Naive thymus-derived CD8-positive, alpha-beta T cell (primary cell): Measurements from ENCODE around the gene CLBA1. TPM values are rescaled to one million over a fixed set of nuclear protein-coding genes. Genes with fewer than 3 reads are reported as not detected.
A peak's percentile ranks its signal among the peaks of the same experiment; 100 is the strongest.

Source experiments
- ATAC-seq, 2 donors: fragments of 150-1000 bp; cut with Tn5 transposase in 1 of 2; sonication (Bioruptor Pico), chemical (Tn5 transposase) in 1 of 2; 1 replicate in 1 of 2; 2 replicates in 1 of 2; pipeline ENCODE4 v1.10.0; 2021; ENCODE audit warnings: mild to moderate bottlenecking in 2 of 2, moderate library complexity in 2 of 2
- POLR2A ChIA-PET: fragments of 350-600 bp; sonication (Branson Sonifier 250); formaldehyde crosslinking; loops from one replicate; lab custom pipeline; 2021; ENCODE audit warnings: antibody characterized with exemption; lab: Charles Lee
- DNase-seq, 10 donors: peaks; one replicate each; pipeline versions ENCODE4 v3.0.0 to v3.0.0-alpha.2; 2020 to 2022
- H3K27ac Mint-ChIP-seq, 10 donors: one replicate each; pipeline ENCODE4 v1.8.0; 2020 to 2022; ENCODE audit warnings: mild to moderate bottlenecking in 10 of 10, mixed read lengths in 10 of 10, moderate library complexity in 4 of 10, inconsistent platforms in 1 of 10
- H3K27me3 Mint-ChIP-seq, 5 donors: one replicate each; pipeline ENCODE4 v1.8.0; 2021 to 2022; ENCODE audit warnings: mixed read lengths in 5 of 5
- H3K36me3 Mint-ChIP-seq, 3 donors: one replicate each; pipeline ENCODE4 v1.8.0; 2020 to 2022; ENCODE audit warnings: mixed read lengths in 3 of 3, mild to moderate bottlenecking in 2 of 3, inconsistent platforms in 1 of 3
- H3K4me1 Mint-ChIP-seq, 4 donors: one replicate each; pipeline ENCODE4 v1.8.0; 2021 to 2022; ENCODE audit warnings: mixed read lengths in 4 of 4
- H3K4me3 Mint-ChIP-seq, 10 donors: one replicate each; pipeline ENCODE4 v1.8.0; 2020 to 2022; ENCODE audit warnings: mild to moderate bottlenecking in 10 of 10, mixed read lengths in 10 of 10, moderate library complexity in 6 of 10, inconsistent platforms in 1 of 10
- H3K9me3 Mint-ChIP-seq, 9 donors: one replicate each; pipeline ENCODE4 v1.8.0; 2020 to 2022; ENCODE audit warnings: mixed read lengths in 9 of 9, mild to moderate bottlenecking in 3 of 9, inconsistent platforms in 1 of 9, moderate library complexity in 1 of 9
- polyA plus RNA-seq, 3 donors: library from polyadenylated mRNA; unstranded; fragments of 300-500 nt; fragmentation: Illumina TruSeq; gene quantifications; one replicate each; pipeline ENCODE4 v1.2.3, GENCODE V29; 2021
- total RNA-seq, 8 experiments: library from RNA in 2 of 8; stranded (reverse) in 2 of 8; gene quantifications; one replicate each; pipeline ENCODE4 v1.2.3 and lab custom pipeline; 2021 to 2026

The CLBA1 gene
- total and polyA plus RNA-seq, 5 experiments from 2014 or later = 0.67 to 2.4 (median 2.0) TPM

GRCh38 chr14:105010891-105011291 lies 25.3 kb downstream of the CLBA1 start:
- H3K36me3 Mint-ChIP-seq = peaks cover 0 to 34% (median 4%) of the 10 kb centered on the region in 3 donors
- POLR2A ChIA-PET = interaction anchor here (0.5 to 1.4 kb wide), 2 partner anchors 22 to 26 kb away, joined by 3 to 5 read pairs; partner anchors contain the start of gene CLBA1
- no peaks in the 10 kb centered on the region for H3K27me3 Mint-ChIP-seq
- no peak overlapping the region for H3K27ac Mint-ChIP-seq
- ATAC-seq (no peak), DNase-seq (no peak)
- no peaks in the 10 kb centered on the region for H3K9me3 Mint-ChIP-seq
- H3K4me1 Mint-ChIP-seq = peaks cover 8 to 32% (median 25%) of the 10 kb centered on the region in 4 donors
- H3K4me3 Mint-ChIP-seq = no peak overlapping the region

- Mint-ChIP-seq H3K4me3 (no peak overlapping the region), H3K9me3 (no peaks in the 10 kb centered on the region), H3K27ac (peak overlapping the region in 2 of 10 donors; percentile 43 to 90), H3K27me3 (no peaks in the 10 kb centered on the region), H3K36me3 (peaks cover 0 to 37% (median 4%) of the 10 kb centered on the region in 3 donors), H3K4me1 (peaks cover 14 to 37% (median 31%) of the 10 kb centered on the region in 4 donors)
- POLR2A ChIA-PET = interaction anchor here (0.5 to 1.4 kb wide), 2 partner anchors 23 to 26 kb away, joined by 3 to 5 read pairs; partner anchors contain the start of gene CLBA1
- no peak for DNase-seq
- no peak for ATAC-seq
These were observed 25.9 kb downstream of the CLBA1 start for GRCh38 chr14:105011312-105011990.

- POLR2A ChIA-PET = interaction anchor here (0.7 to 1.2 kb wide), 2 partner anchors 23 kb away, joined by 3 to 4 read pairs; no protein-coding TSS in a partner anchor
- Mint-ChIP-seq H3K9me3 (no peaks in the 10 kb centered on the region), H3K27me3 (no peaks in the 10 kb centered on the region), H3K36me3 (peaks cover 0 to 39% (median 7%) of the 10 kb centered on the region in 3 donors), H3K4me1 (peaks cover 18 to 45% (median 36%) of the 10 kb centered on the region in 4 donors), H3K4me3 (no peak overlapping the region), H3K27ac (peak overlapping the region in 4 of 10 donors; percentile 10 to 43 (median 23))
- ATAC-seq = no peak
- DNase-seq = no peak
These were observed 26.8 kb downstream of the CLBA1 start for GRCh38 chr14:105012171-105012985.

GRCh38 chr14:105013150-105013785 lies 27.7 kb downstream of the CLBA1 start:
- POLR2A ChIA-PET = interaction anchor here (0.7 to 1.2 kb wide), 2 partner anchors 22 to 24 kb away, joined by 3 to 4 read pairs; no protein-coding TSS in a partner anchor
- no peak for DNase-seq
- ATAC-seq = no peak
- Mint-ChIP-seq H3K27me3 (no peaks in the 10 kb centered on the region), H3K36me3 (peaks cover 0 to 38% (median 7%) of the 10 kb centered on the region in 3 donors), H3K9me3 (no peaks in the 10 kb centered on the region), H3K4me1 (peaks cover 21 to 51% (median 44%) of the 10 kb centered on the region in 4 donors), H3K4me3 (no peak overlapping the region), H3K27ac (peak overlapping the region in 8 of 10 donors; percentile 9 to 82 (median 69))

- POLR2A ChIA-PET = no interaction called here
- Mint-ChIP-seq H3K4me1 (peaks cover 23 to 58% (median 50%) of the 10 kb centered on the region in 4 donors), H3K4me3 (peak overlapping the region in 1 of 10 donors; percentile 4), H3K9me3 (no peaks in the 10 kb centered on the region), H3K27ac (peak overlapping the region in 9 of 10 donors; percentile 5 to 82 (median 67)), H3K36me3 (peaks cover 0 to 38% (median 7%) of the 10 kb centered on the region in 3 donors), H3K27me3 (no peaks in the 10 kb centered on the region)
- no peak for ATAC-seq
- no peak for DNase-seq
These were observed 28.4 kb downstream of the CLBA1 start for GRCh38 chr14:105014032-105014431.

- Mint-ChIP-seq H3K9me3 (no peaks in the 10 kb centered on the region), H3K36me3 (peaks cover 0 to 32% (median 3%) of the 10 kb centered on the region in 3 donors), H3K4me3 (peak overlapping the region in 1 of 10 donors; percentile 4), H3K27ac (peak overlapping the region in 6 of 10 donors; percentile 5 to 75 (median 42)), H3K4me1 (peaks cover 25 to 64% (median 56%) of the 10 kb centered on the region in 4 donors), H3K27me3 (no peaks in the 10 kb centered on the region)
- ATAC-seq (no peak), DNase-seq (no peak)
- POLR2A ChIA-PET = interaction anchor here (0.5 kb wide), 1 partner anchor 32 kb away, joined by 3 read pairs; no protein-coding TSS in a partner anchor
These were observed 29.0 kb downstream of the CLBA1 start for GRCh38 chr14:105014631-105015030.

GRCh38 chr14:105015242-105015641 lies 29.7 kb downstream of the CLBA1 start:
- ATAC-seq (no peak), DNase-seq (no peak)
- H3K36me3 Mint-ChIP-seq = peaks cover 0 to 26% (median 3%) of the 10 kb centered on the region in 3 donors
- H3K27me3 Mint-ChIP-seq = no peaks in the 10 kb centered on the region
- POLR2A ChIA-PET = no interaction called here
- H3K4me1 Mint-ChIP-seq = peaks cover 25 to 70% (median 62%) of the 10 kb centered on the region in 4 donors
- H3K4me3 Mint-ChIP-seq = peak overlapping the region in 5 of 10 donors; percentile 7 to 67 (median 19)
- no peaks in the 10 kb centered on the region for H3K9me3 Mint-ChIP-seq
- peak overlapping the region in 9 of 10 donors; percentile 14 to 76 (median 63) for H3K27ac Mint-ChIP-seq

GRCh38 chr14:105015905-105016304 lies 30.3 kb downstream of the CLBA1 start:
- Mint-ChIP-seq H3K9me3 (no peaks in the 10 kb centered on the region), H3K27me3 (no peaks in the 10 kb centered on the region), H3K36me3 (peaks cover 0 to 20% (median 3%) of the 10 kb centered on the region in 3 donors), H3K27ac (peak overlapping the region in 8 of 10 donors; percentile 47 to 81 (median 69)), H3K4me1 (peaks cover 25 to 71% (median 63%) of the 10 kb centered on the region in 4 donors), H3K4me3 (peak overlapping the region in 1 of 10 donors; percentile 59)
- DNase-seq (no peak), ATAC-seq (no peak)
- POLR2A ChIA-PET = interaction anchor here (1.1 kb wide), 1 partner anchor 31 kb away, joined by 3 read pairs; the partner anchor contains the start of gene CLBA1

GRCh38 chr14:105018414-105018813 lies 32.8 kb downstream of the CLBA1 start:
- DNase-seq (no peak), ATAC-seq (no peak)
- Mint-ChIP-seq H3K9me3 (no peaks in the 10 kb centered on the region), H3K36me3 (peaks cover 0 to 9% (median 3%) of the 10 kb centered on the region in 3 donors), H3K27me3 (no peaks in the 10 kb centered on the region), H3K4me1 (peaks cover 29 to 78% (median 74%) of the 10 kb centered on the region in 4 donors), H3K4me3 (peak overlapping the region in 4 of 10 donors; percentile 26 to 50 (median 44)), H3K27ac (peak overlapping the region in 3 of 10 donors; percentile 7 to 25 (median 14))
- POLR2A ChIA-PET = interaction anchor here (1.5 to 3.9 kb wide), 2 partner anchors 26 to 42 kb away, joined by 4 to 25 read pairs; no protein-coding TSS in a partner anchor

GRCh38 chr14:105019861-105020814 lies 34.5 kb downstream of the CLBA1 start:
- Mint-ChIP-seq H3K4me1 (peaks cover 26 to 75% (median 61%) of the 10 kb centered on the region in 4 donors), H3K27me3 (no peaks in the 10 kb centered on the region)

More at GRCh38 chr14:105019861-105020814, 34.5 kb downstream of the CLBA1 start:
- DNase-seq (peak; percentile 42 to 69 (median 60)), ATAC-seq (peak; percentile 29 to 36)
- peaks cover 0 to 9% (median 3%) of the 10 kb centered on the region in 3 donors for H3K36me3 Mint-ChIP-seq
- peak overlapping the region; percentile 77 to 95 (median 90) for H3K27ac Mint-ChIP-seq
- POLR2A ChIA-PET = interaction anchor here (0.9 to 3.9 kb wide), 14 partner anchors 10 to 461 kb away, joined by 3 to 25 read pairs (median 4); partner anchors contain the start of genes BRF1, CLBA1 and SIVA1
- peak overlapping the region; percentile 80 to 91 (median 88) for H3K4me3 Mint-ChIP-seq
- H3K9me3 Mint-ChIP-seq = no peaks in the 10 kb centered on the region
